ENCODE data around the gene SPSB3.

DNA sequence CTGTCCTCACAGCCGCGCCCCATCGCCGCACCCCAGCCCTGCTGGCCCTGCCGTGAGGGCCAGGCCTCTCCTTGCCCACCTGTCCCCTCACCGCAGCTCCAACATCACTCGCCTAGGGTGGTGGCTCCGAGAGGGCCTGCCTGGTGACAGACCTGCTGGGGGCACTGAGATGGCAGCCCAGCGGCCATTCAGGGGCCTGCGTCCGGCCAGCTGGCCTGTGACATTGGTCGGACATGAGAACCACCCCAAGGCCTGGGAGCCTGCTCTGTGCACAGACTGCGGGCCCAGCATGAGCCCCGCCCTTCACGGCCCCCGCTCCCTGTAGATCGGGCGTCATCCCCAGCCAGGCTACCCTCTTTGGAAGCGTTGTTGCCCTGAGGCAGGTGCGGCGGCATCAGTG, 22.9 kb downstream of the SPSB3 start:
- TF ChIP-seq, protein P1, sequence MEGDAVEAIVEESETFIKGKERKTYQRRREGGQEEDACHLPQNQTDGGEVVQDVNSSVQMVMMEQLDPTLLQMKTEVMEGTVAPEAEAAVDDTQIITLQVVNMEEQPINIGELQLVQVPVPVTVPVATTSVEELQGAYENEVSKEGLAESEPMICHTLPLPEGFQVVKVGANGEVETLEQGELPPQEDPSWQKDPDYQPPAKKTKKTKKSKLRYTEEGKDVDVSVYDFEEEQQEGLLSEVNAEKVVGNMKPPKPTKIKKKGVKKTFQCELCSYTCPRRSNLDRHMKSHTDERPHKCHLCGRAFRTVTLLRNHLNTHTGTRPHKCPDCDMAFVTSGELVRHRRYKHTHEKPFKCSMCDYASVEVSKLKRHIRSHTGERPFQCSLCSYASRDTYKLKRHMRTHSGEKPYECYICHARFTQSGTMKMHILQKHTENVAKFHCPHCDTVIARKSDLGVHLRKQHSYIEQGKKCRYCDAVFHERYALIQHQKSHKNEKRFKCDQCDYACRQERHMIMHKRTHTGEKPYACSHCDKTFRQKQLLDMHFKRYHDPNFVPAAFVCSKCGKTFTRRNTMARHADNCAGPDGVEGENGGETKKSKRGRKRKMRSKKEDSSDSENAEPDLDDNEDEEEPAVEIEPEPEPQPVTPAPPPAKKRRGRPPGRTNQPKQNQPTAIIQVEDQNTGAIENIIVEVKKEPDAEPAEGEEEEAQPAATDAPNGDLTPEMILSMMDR (IDR thresholded peaks at IDR 0.05 in 2 of 3, conservative IDR thresholded peaks at IDR 0.05 in 1 of 3; ENCODE audit: insufficient read depth in 2 of 3, low read depth in 1 of 3, low read length in 3 of 3) = no peak
- TF ChIP-seq, protein P2, sequence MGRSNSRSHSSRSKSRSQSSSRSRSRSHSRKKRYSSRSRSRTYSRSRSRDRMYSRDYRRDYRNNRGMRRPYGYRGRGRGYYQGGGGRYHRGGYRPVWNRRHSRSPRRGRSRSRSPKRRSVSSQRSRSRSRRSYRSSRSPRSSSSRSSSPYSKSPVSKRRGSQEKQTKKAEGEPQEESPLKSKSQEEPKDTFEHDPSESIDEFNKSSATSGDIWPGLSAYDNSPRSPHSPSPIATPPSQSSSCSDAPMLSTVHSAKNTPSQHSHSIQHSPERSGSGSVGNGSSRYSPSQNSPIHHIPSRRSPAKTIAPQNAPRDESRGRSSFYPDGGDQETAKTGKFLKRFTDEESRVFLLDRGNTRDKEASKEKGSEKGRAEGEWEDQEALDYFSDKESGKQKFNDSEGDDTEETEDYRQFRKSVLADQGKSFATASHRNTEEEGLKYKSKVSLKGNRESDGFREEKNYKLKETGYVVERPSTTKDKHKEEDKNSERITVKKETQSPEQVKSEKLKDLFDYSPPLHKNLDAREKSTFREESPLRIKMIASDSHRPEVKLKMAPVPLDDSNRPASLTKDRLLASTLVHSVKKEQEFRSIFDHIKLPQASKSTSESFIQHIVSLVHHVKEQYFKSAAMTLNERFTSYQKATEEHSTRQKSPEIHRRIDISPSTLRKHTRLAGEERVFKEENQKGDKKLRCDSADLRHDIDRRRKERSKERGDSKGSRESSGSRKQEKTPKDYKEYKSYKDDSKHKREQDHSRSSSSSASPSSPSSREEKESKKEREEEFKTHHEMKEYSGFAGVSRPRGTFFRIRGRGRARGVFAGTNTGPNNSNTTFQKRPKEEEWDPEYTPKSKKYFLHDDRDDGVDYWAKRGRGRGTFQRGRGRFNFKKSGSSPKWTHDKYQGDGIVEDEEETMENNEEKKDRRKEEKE (IDR thresholded peaks at IDR 0.05; ENCODE audit: borderline replicate concordance in 1 of 2, control insufficient read depth in 1 of 2, low read depth in 2 of 2, low read length in 1 of 2) = no peak
- TF ChIP-seq RFX5 (IDR thresholded peaks at IDR 0.05; ENCODE audit: low read depth, low read length) = no peak
- TF ChIP-seq FOXP1 (CRISPR knock-in tag; IDR thresholded peaks at IDR 0.05) = no peak
- no peak for TF ChIP-seq RUNX1 (IDR thresholded peaks at IDR 0.05; ENCODE audit: low read depth)
- TF ChIP-seq, protein P3, sequence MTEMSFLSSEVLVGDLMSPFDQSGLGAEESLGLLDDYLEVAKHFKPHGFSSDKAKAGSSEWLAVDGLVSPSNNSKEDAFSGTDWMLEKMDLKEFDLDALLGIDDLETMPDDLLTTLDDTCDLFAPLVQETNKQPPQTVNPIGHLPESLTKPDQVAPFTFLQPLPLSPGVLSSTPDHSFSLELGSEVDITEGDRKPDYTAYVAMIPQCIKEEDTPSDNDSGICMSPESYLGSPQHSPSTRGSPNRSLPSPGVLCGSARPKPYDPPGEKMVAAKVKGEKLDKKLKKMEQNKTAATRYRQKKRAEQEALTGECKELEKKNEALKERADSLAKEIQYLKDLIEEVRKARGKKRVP (CRISPR knock-in tag; IDR thresholded peaks at IDR 0.05) = no peak
- TF ChIP-seq MTA3 (IDR thresholded peaks at IDR 0.05; ENCODE audit: borderline replicate concordance) = no peak

Measured in K562 (cell line).